ENCODE data around the gene FAT2. TPM values are rescaled to one million over a fixed set of nuclear protein-coding genes. Genes with fewer than 3 reads are reported as not detected.

FAT2 gene
- total and polyA plus RNA-seq, 2 donors (not counting 1 experiment from before 2014, with no cell fraction given): not detected

- no peaks in the 10 kb centered on the region for H3K9me3 ChIP-seq (ENCODE audit: control extremely low read depth in 1 of 3, control insufficient read depth in 2 of 3, insufficient read depth in 1 of 3, low read length in 2 of 3)
- no peak overlapping the region for H3K9ac ChIP-seq (ENCODE audit: low read length)
- ATAC-seq (ENCODE audit: low read depth) (no peak), DNase-seq (no peak)
- WGBS (ENCODE audit: insufficient coverage): 92% methylated on average over 1 of the region's 1 CpG
- H3K27me3 ChIP-seq (replicated peaks in 1 of 4; ENCODE audit: control extremely low read depth in 1 of 4, control insufficient read depth in 3 of 4, insufficient read depth in 4 of 4, low read length in 3 of 4): peaks cover 0 to 7% (median 2%) of the 10 kb centered on the region in 4 experiments
- no peaks in the 10 kb centered on the region for H3K9me3 Mint-ChIP-seq (ENCODE audit: insufficient read depth)
- CTCF ChIA-PET: no interaction called here
- no peak overlapping the region for H3K4me3 Mint-ChIP-seq
- no peak overlapping the region for H3K27ac Mint-ChIP-seq
- H3K4me2 ChIP-seq (replicated peaks; ENCODE audit: low read depth, low read length, poor library complexity, severe bottlenecking): no peak overlapping the region
- no peaks in the 10 kb centered on the region for H3K4me1 ChIP-seq (ENCODE audit: control insufficient read depth in 2 of 2, insufficient read depth in 2 of 2, low read length in 2 of 2)
- H3K27ac ChIP-seq (ENCODE audit: low read length in 2 of 2): no peak overlapping the region
- no peak overlapping the region for H3K4me3 ChIP-seq (ENCODE audit: control extremely low read depth in 1 of 5, extremely low read depth in 1 of 5, insufficient read depth in 1 of 5, low read depth in 2 of 5, low read length in 4 of 5)
- H4K20me1 ChIP-seq (ENCODE audit: control insufficient read depth, insufficient read depth, low read length, poor library complexity, severe bottlenecking): no peaks in the 10 kb centered on the region
- TF ChIP-seq EZH2 (IDR thresholded peaks at IDR 0.05; ENCODE audit: borderline replicate concordance, insufficient read depth, low read depth, low read length, poor library complexity, severe bottlenecking) (no peak), CTCF (IDR thresholded peaks at IDR 0.05) (no peak)
- peaks cover 19% of the 10 kb centered on the region for H3K27me3 Mint-ChIP-seq
- no peaks in the 10 kb centered on the region for H3K79me2 ChIP-seq (ENCODE audit: control insufficient read depth, insufficient read depth, low read length)
- no peaks in the 10 kb centered on the region for H3K36me3 ChIP-seq (replicated peaks in 1 of 2; ENCODE audit: control extremely low read depth in 1 of 2, control insufficient read depth in 1 of 2, extremely low read depth in 1 of 2, insufficient read depth in 2 of 2, low read length in 1 of 2)
- no peaks in the 10 kb centered on the region for H3K4me1 Mint-ChIP-seq
- POLR2A ChIA-PET: no interaction called here
- intact Hi-C loops (cut with micrococcal nuclease): no loop called here
- H2AFZ ChIP-seq (ENCODE audit: insufficient read depth, low read depth, low read length, poor library complexity, severe bottlenecking): no peak overlapping the region
These were observed 7.4 kb upstream of the FAT2 start for GRCh38 chr5:151598549-151598948.

DNA sequence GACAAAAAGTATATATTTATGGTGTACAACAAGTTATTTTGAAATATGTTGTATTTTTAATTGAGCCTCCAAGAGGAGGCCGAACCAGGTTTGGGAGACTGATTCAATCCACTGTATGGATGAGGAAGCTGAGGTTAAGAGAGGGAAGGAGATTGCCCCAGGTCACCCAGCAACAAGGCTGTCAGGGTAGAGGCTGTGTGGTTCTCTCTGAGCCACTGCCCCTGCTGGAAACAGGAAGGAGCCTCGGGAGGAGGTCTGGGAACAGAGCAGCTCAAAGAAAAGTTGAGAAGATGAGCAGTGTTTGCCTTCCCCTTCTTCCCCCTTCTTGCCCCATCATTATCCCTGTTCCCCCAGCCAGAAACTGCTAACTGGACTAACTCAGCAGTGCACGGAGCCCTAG is 6.6 kb upstream of the FAT2 start:
- Histone ChIP-seq H3K4me2 (replicated peaks; ENCODE audit: low read depth, low read length, poor library complexity, severe bottlenecking) (no peak overlapping the region), H2AFZ (ENCODE audit: insufficient read depth, low read depth, low read length, poor library complexity, severe bottlenecking) (no peak overlapping the region), H3K9ac (ENCODE audit: low read length) (no peak overlapping the region), H3K4me1 (ENCODE audit: control insufficient read depth in 2 of 2, insufficient read depth in 2 of 2, low read length in 2 of 2) (no peaks in the 10 kb centered on the region), H3K27me3 (replicated peaks in 1 of 4; ENCODE audit: control extremely low read depth in 1 of 4, control insufficient read depth in 3 of 4, insufficient read depth in 4 of 4, low read length in 3 of 4) (peaks cover 0 to 7% (median 2%) of the 10 kb centered on the region in 4 experiments), H3K36me3 (replicated peaks in 1 of 2; ENCODE audit: control extremely low read depth in 1 of 2, control insufficient read depth in 1 of 2, extremely low read depth in 1 of 2, insufficient read depth in 2 of 2, low read length in 1 of 2) (no peaks in the 10 kb centered on the region), H3K79me2 (ENCODE audit: control insufficient read depth, insufficient read depth, low read length) (no peaks in the 10 kb centered on the region), H3K4me3 (ENCODE audit: control extremely low read depth in 1 of 5, extremely low read depth in 1 of 5, insufficient read depth in 1 of 5, low read depth in 2 of 5, low read length in 4 of 5) (no peak overlapping the region), H3K27ac (ENCODE audit: low read length in 2 of 2) (no peak overlapping the region), H4K20me1 (ENCODE audit: control insufficient read depth, insufficient read depth, low read length, poor library complexity, severe bottlenecking) (no peaks in the 10 kb centered on the region), H3K9me3 (ENCODE audit: control extremely low read depth in 1 of 3, control insufficient read depth in 2 of 3, insufficient read depth in 1 of 3, low read length in 2 of 3) (no peaks in the 10 kb centered on the region)
- intact Hi-C loops (cut with micrococcal nuclease): no loop called here
- Mint-ChIP-seq H3K27me3 (peaks cover 16% of the 10 kb centered on the region), H3K4me3 (no peak overlapping the region), H3K4me1 (no peaks in the 10 kb centered on the region), H3K9me3 (ENCODE audit: insufficient read depth) (no peaks in the 10 kb centered on the region), H3K27ac (no peak overlapping the region)
- 100% methylated on average over 2 of the region's 3 CpGs for WGBS (ENCODE audit: insufficient coverage)
- no peak for ATAC-seq (ENCODE audit: low read depth)
- no peak for TF ChIP-seq EZH2 (IDR thresholded peaks at IDR 0.05; ENCODE audit: borderline replicate concordance, insufficient read depth, low read depth, low read length, poor library complexity, severe bottlenecking)
- no peak for TF ChIP-seq CTCF (IDR thresholded peaks at IDR 0.05)
- CTCF ChIA-PET: no interaction called here
- no peak for DNase-seq
- POLR2A ChIA-PET: no interaction called here
